Omental fat pad (tissue), 4 donors: Measurements from ENCODE around the gene ABCA3. TPM values are rescaled to one million over a fixed set of nuclear protein-coding genes. Genes with fewer than 3 reads are reported as not detected.

Experiments
- ATAC-seq: fragments of 150-250 bp; one replicate; pipeline ENCODE4 v1.9.1; 2016; ENCODE audit warnings: mild to moderate bottlenecking, moderate library complexity; ENCODE audit not compliant: low FRiP score
- DNase-seq: peaks from one replicate; pipeline ENCODE4 v3.0.0-alpha.2; 2019; ENCODE audit warnings: low spot score
- CTCF ChIP-seq, 3 donors: fragments of 450-650 bp; IDR thresholded peaks; one replicate each; pipeline ENCODE4 v1.5.1; 2016 to 2017; ENCODE audit warnings: antibody characterized with exemption in 3 of 3, mild to moderate bottlenecking in 3 of 3, moderate library complexity in 2 of 3
- total RNA-seq, 4 donors: library from RNA; depleted of rRNA; stranded (reverse); fragments of >200 nt; gene quantifications; one replicate each; pipeline ENCODE4 v1.1.0, GENCODE V29; 2016

The ABCA3 gene
- total RNA-seq, 4 donors from 2014 or later = 6.6 to 19.0 (median 8.0) TPM

- ATAC-seq (no peak), DNase-seq (no peak)
- no peak for TF ChIP-seq CTCF (IDR thresholded peaks at IDR 0.05)
These were observed 43.0 kb upstream of the ABCA3 start for GRCh38 chr16:2383501-2383900.

- no peak for DNase-seq
- no peak for TF ChIP-seq CTCF (IDR thresholded peaks at IDR 0.05)
- no peak for ATAC-seq
These were observed 34.1 kb upstream of the ABCA3 start for GRCh38 chr16:2374644-2375043.

- ATAC-seq (no peak), DNase-seq (no peak)
- TF ChIP-seq CTCF (IDR thresholded peaks at IDR 0.05) = no peak
These were observed 32.6 kb upstream of the ABCA3 start for GRCh38 chr16:2373176-2373575.

- TF ChIP-seq CTCF (IDR thresholded peaks at IDR 0.05) = no peak
- DNase-seq = no peak
- no peak for ATAC-seq
These were observed 32.2 kb upstream of the ABCA3 start for GRCh38 chr16:2372684-2373083.

- ATAC-seq (peak; percentile 31), DNase-seq (no peak)
- no peak for TF ChIP-seq CTCF (IDR thresholded peaks at IDR 0.05)
These were observed 30.9 kb upstream of the ABCA3 start for GRCh38 chr16:2371421-2371820.

- TF ChIP-seq CTCF (IDR thresholded peaks at IDR 0.05) = no peak
- no peak for ATAC-seq
These were observed 30.2 kb upstream of the ABCA3 start for GRCh38 chr16:2370721-2371120.

GRCh38 chr16:2366660-2367309 is 26.3 kb upstream of the ABCA3 start:
- ATAC-seq (no peak), DNase-seq (no peak)
- TF ChIP-seq CTCF (IDR thresholded peaks at IDR 0.05) = no peak

More at GRCh38 chr16:2370721-2371120, 30.2 kb upstream of the ABCA3 start:
- DNase-seq = no peak
